ENCODE data around the gene HMGB1.

DNA sequence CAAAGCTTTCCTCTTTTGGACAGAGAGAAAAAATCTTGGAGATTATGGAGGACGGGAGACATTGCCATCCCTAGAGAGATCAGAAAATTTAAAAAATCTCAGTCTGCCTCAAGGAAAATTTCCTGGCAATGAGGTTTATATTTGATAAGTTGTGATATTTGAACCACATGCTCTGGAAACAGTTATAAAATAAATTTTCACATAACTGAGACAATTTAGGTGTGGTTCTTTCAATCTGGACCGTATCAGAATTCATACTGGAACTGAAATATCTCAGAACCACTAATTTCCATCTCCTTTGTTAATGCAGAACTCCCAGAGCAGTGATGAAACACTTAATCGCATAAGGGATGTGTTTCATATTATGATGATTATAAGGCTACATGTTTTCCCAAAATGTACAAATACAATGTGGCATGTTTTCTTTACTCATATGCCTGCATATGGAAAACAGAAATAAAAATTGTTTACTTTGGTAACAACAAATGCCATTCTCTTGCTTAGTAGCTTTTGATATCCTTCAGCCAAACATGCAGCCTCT lies 29.8 kb downstream of the HMGB1 start:
- TF ChIP-seq, protein P1, sequence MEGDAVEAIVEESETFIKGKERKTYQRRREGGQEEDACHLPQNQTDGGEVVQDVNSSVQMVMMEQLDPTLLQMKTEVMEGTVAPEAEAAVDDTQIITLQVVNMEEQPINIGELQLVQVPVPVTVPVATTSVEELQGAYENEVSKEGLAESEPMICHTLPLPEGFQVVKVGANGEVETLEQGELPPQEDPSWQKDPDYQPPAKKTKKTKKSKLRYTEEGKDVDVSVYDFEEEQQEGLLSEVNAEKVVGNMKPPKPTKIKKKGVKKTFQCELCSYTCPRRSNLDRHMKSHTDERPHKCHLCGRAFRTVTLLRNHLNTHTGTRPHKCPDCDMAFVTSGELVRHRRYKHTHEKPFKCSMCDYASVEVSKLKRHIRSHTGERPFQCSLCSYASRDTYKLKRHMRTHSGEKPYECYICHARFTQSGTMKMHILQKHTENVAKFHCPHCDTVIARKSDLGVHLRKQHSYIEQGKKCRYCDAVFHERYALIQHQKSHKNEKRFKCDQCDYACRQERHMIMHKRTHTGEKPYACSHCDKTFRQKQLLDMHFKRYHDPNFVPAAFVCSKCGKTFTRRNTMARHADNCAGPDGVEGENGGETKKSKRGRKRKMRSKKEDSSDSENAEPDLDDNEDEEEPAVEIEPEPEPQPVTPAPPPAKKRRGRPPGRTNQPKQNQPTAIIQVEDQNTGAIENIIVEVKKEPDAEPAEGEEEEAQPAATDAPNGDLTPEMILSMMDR (IDR thresholded peaks at IDR 0.05), result no peak
- no peak for TF ChIP-seq POLR2A (IDR thresholded peaks at IDR 0.05)
